ENCODE measurements around the gene CRB1. TPM values are rescaled to one million over a fixed set of nuclear protein-coding genes. Genes with fewer than 3 reads are reported as not detected.

Gene CRB1
- total and polyA plus RNA-seq, 2 of the 8 experiments (the other 6 are each of a cell fraction or from before 2014, with no cell fraction given) = 0.03 TPM; not detected in 1

- Histone ChIP-seq H3K4me1 (replicated peaks in 1 of 4; ENCODE audit: control insufficient read depth in 3 of 4, insufficient read depth in 4 of 4, low read length in 3 of 4) (no peaks in the 10 kb centered on the region), H3K27me3 (replicated peaks in 1 of 4; ENCODE audit: control insufficient read depth in 3 of 4, extremely low read depth in 1 of 4, insufficient read depth in 3 of 4, low read length in 3 of 4) (no peaks in the 10 kb centered on the region), H3K14ac (ENCODE audit: insufficient read length) (no peak overlapping the region), H4K20me1 (replicated peaks in 1 of 2; ENCODE audit: control insufficient read depth in 1 of 2, insufficient read depth in 2 of 2, low read length in 2 of 2) (no peaks in the 10 kb centered on the region), H3K9me3 (ENCODE audit: insufficient read depth in 2 of 2, low read depth in 1 of 2, low read length in 1 of 2) (no peaks in the 10 kb centered on the region), H3K4me2 (ENCODE audit: insufficient read depth in 1 of 2, low read depth in 2 of 2, low read length in 2 of 2) (no peak overlapping the region), H4K5ac (ENCODE audit: insufficient read length, low read depth, low read length) (no peak overlapping the region), H2BK120ac (replicated peaks; ENCODE audit: low read depth, low read length) (no peak overlapping the region), H3K23ac (ENCODE audit: insufficient read length) (no peak overlapping the region), H4K8ac (ENCODE audit: extremely low read depth, insufficient read depth, low read length) (no peak overlapping the region), H2AFZ (ENCODE audit: low read length) (no peak overlapping the region), H3K4ac (replicated peaks; ENCODE audit: insufficient read length, low read depth, low read length) (no peak overlapping the region), H2AK5ac (ENCODE audit: low read depth, low read length) (no peak overlapping the region), H3K9ac (replicated peaks in 1 of 4; ENCODE audit: extremely low read depth in 1 of 4, low read depth in 3 of 4, low read length in 3 of 4) (no peak overlapping the region), H2BK20ac (ENCODE audit: low read length) (no peak overlapping the region), H3K79me2 (ENCODE audit: control insufficient read depth in 1 of 2, insufficient read depth in 2 of 2, low read length in 2 of 2) (no peaks in the 10 kb centered on the region), H2BK15ac (ENCODE audit: low read length) (no peak overlapping the region), H3K56ac (replicated peaks; ENCODE audit: insufficient read length, low read depth, low read length) (no peak overlapping the region), H2BK5ac (ENCODE audit: low read depth, low read length) (no peak overlapping the region), H3K36me3 (ENCODE audit: control insufficient read depth in 2 of 4, insufficient read depth in 4 of 4, low read length in 3 of 4) (no peaks in the 10 kb centered on the region), H3K23me2 (ENCODE audit: low read depth, low read length) (no peaks in the 10 kb centered on the region), H3K4me3 (ENCODE audit: extremely low read depth in 1 of 4, insufficient read depth in 2 of 4, low read depth in 3 of 4, low read length in 4 of 4) (no peak overlapping the region), H3K27ac (ENCODE audit: low read depth, low read length) (no peak overlapping the region), H3K18ac (ENCODE audit: extremely low read depth, low read length) (no peak overlapping the region), H2BK12ac (ENCODE audit: low read depth, low read length) (no peak overlapping the region), H3K79me1 (ENCODE audit: low read depth, low read length) (no peaks in the 10 kb centered on the region), H4K91ac (replicated peaks; ENCODE audit: insufficient read length, low read length) (no peak overlapping the region)
- ChIA-PET POLR2A (ENCODE audit: partially characterized antibody) (no interaction called here), CTCF (ENCODE audit: partially characterized antibody) (no interaction called here)
- no peak for DNase-seq (ENCODE audit: low read depth in 1 of 2, low spot score in 2 of 2)
- no peak for TF ChIP-seq EGR1 (IDR thresholded peaks at IDR 0.05; ENCODE audit: borderline replicate concordance, low read depth, low read length)
- no peak for TF ChIP-seq TAF1 (IDR thresholded peaks at IDR 0.05; ENCODE audit: low read depth, low read length)
- no peak for FAIRE-seq
- 89% methylated on average over 2 of the region's 2 CpGs; no CpG with 5 or more reads in 1 of the 2 experiments for WGBS, 2 experiments (ENCODE audit: extremely low coverage in 1 of 2, insufficient coverage in 1 of 2, insufficient read length in 1 of 2, insufficient replicate concordance in 2 of 2, low coverage in 1 of 2, low lambda C conversion rate in 2 of 2, missing lambda C conversion rate in 1 of 2)
Observed at GRCh38 chr1:197351821-197352440, 83.9 kb downstream of the CRB1 start.
